Testis (tissue), 3 donors: ENCODE results near the gene CTU1. TPM values are rescaled to one million over a fixed set of nuclear protein-coding genes. Genes with fewer than 3 reads are reported as not detected.

ENCODE experiments used
- DNase-seq: peaks from one replicate; pipeline ENCODE4 v3.0.0-alpha.2; 2019
- H3K27ac ChIP-seq, 2 donors: fragments of 200-600 bp; sonication (generic); one replicate each; pipeline ENCODE4 v1.5.1; 2019
- H3K27me3 ChIP-seq: fragments of 200-600 bp; sonication (generic); one replicate; pipeline ENCODE4 v1.5.1; 2019
- H3K36me3 ChIP-seq: fragments of 200-600 bp; sonication (generic); one replicate; pipeline ENCODE4 v1.5.1; 2017; ENCODE audit warnings: low read depth; ENCODE audit errors: missing control alignments
- H3K4me1 ChIP-seq: fragments of 200-600 bp; sonication (generic); one replicate; pipeline ENCODE4 v1.5.1; 2019
- H3K4me3 ChIP-seq, 2 donors: fragments of 200-600 bp; sonication (generic); one replicate each; pipeline ENCODE4 v1.5.1; 2017 to 2019
- H3K9me3 ChIP-seq: fragments of 200-600 bp; sonication (generic); one replicate; pipeline ENCODE4 v1.5.1; 2017
- CTCF ChIP-seq, 3 experiments: fragments of 450-650 bp in 2 of 3; fragments of 200-600 bp in 1 of 3; sonication (generic) in 1 of 3; IDR thresholded peaks; one replicate each; pipeline ENCODE4 v1.5.1; 2016 to 2019; ENCODE audit warnings: antibody characterized with exemption in 3 of 3, mild to moderate bottlenecking in 2 of 3, moderate library complexity in 1 of 3
- POLR2A ChIP-seq: fragments of 450-650 bp; IDR thresholded peaks from one replicate; pipeline ENCODE4 v1.6.1; 2017; ENCODE audit warnings: antibody characterized with exemption, mild to moderate bottlenecking, moderate library complexity
- WGBS, 2 donors: methylation state at CpG; one replicate each; pipeline ENCODE4 v1.1.5; 2018; 5-methylcytosine and 5-hydroxymethylcytosine counted together
- intact Hi-C: fragments of 100-400 bp; cut with DNase I; formaldehyde crosslinking; loops from one replicate; pipeline ENCODE4 v1.15.1; 2023; ENCODE audit warnings: low total_unique reads
- polyA plus RNA-seq: library from polyadenylated mRNA; stranded (reverse); fragments of 350-450 nt; fragmentation: Illumina TruSeq; extraction: RNeasy Lipid Tissue Mini Kit (QIAGEN cat#74804); gene quantifications from one replicate; pipeline ENCODE4 v1.2.3, GENCODE V29; 2014; ENCODE audit warnings: low read depth, low replicate concordance; ENCODE audit not compliant: insufficient read depth
- total RNA-seq, 2 donors: library from RNA; depleted of rRNA; stranded (reverse); fragments of >200 nt; gene quantifications; one replicate each; pipeline ENCODE4 v1.2.3, GENCODE V29; 2016

Gene CTU1
- total and polyA plus RNA-seq, 3 donors from 2014 or later = 2.0 to 23.5 (median 17.6) TPM

GRCh38 chr19:51107406-51108065, 673 bp downstream of the CTU1 start:
- Histone ChIP-seq H3K4me3 (peak overlapping the region; percentile 59 to 86), H3K27me3 (no peaks in the 10 kb centered on the region), H3K36me3 (no peaks in the 10 kb centered on the region), H3K27ac (peak overlapping the region; percentile 40 to 59), H3K9me3 (no peaks in the 10 kb centered on the region), H3K4me1 (peaks cover 13% of the 10 kb centered on the region)
- peak; percentile 35 for DNase-seq
- TF ChIP-seq POLR2A (no peak), CTCF (IDR thresholded peaks at IDR 0.05) (no peak)
- intact Hi-C loops = no loop called here
- WGBS, 2 donors = 4 to 7% methylated on average over 18 of the region's 18 CpGs

DNA sequence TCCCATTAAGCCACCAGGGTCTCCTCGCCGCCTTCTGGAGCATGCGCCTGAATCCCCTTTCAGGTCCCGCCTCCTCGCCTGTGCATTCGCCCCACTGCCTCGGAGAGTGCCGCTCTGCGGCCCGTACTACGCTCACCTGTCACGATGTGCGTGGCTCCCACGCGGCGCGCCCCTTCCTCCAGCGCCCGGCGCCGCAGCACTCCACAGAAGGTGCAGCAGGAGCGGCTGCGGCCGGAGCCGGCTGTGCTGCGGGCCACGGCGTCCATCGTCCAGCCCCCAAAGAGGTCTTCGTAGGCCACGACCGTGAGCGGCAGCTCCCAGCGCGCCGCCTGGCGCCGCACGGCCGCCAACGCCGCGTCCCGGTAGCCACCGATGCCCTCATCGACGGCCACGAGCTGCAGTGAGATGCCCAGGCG, 4.3 kb downstream of the CTU1 start:
- WGBS, 2 donors = 65 to 85% methylated on average over 20 to 49 of the region's 49 CpGs
- Histone ChIP-seq H3K4me3 (peak overlapping the region; percentile 21 to 26), H3K27me3 (no peaks in the 10 kb centered on the region), H3K27ac (no peak overlapping the region), H3K36me3 (no peaks in the 10 kb centered on the region), H3K9me3 (no peaks in the 10 kb centered on the region), H3K4me1 (peaks cover 35% of the 10 kb centered on the region)
- intact Hi-C loops = no loop called here
- peak; percentile 60 for DNase-seq
- TF ChIP-seq CTCF (IDR thresholded peaks at IDR 0.05) (no peak), POLR2A (no peak)

GRCh38 chr19:51102991-51103390, 5.2 kb downstream of the CTU1 start:
- peaks cover 33% of the 10 kb centered on the region for H3K4me1 ChIP-seq
- intact Hi-C loops = no loop called here
- 76 to 82% methylated on average over 7 of the region's 7 CpGs for WGBS, 2 donors

GRCh38 chr19:51101171-51101865, 6.9 kb downstream of the CTU1 start:
- H3K27me3 ChIP-seq = no peaks in the 10 kb centered on the region
- intact Hi-C loops = no loop called here
- H3K4me1 ChIP-seq = peaks cover 24% of the 10 kb centered on the region
- 51 to 71% methylated on average over 5 of the region's 5 CpGs for WGBS, 2 donors
- H3K4me3 ChIP-seq = no peak overlapping the region
- no peak for DNase-seq
- H3K36me3 ChIP-seq = no peaks in the 10 kb centered on the region
- H3K9me3 ChIP-seq = no peaks in the 10 kb centered on the region
- no peak for TF ChIP-seq CTCF (IDR thresholded peaks at IDR 0.05)
- no peak for TF ChIP-seq POLR2A
- H3K27ac ChIP-seq = peak overlapping the region in 1 of 2 donors; percentile 36

More at GRCh38 chr19:51102991-51103390, 5.2 kb downstream of the CTU1 start:
- no peak for TF ChIP-seq POLR2A
- TF ChIP-seq CTCF (IDR thresholded peaks at IDR 0.05) = no peak
- no peak overlapping the region for H3K27ac ChIP-seq
- no peak for DNase-seq
- H3K9me3 ChIP-seq = no peaks in the 10 kb centered on the region
- H3K4me3 ChIP-seq = no peak overlapping the region
- no peaks in the 10 kb centered on the region for H3K27me3 ChIP-seq
- no peaks in the 10 kb centered on the region for H3K36me3 ChIP-seq
